ENCODE measurements around the gene FAM53A.

The FAM53A gene, protein sequence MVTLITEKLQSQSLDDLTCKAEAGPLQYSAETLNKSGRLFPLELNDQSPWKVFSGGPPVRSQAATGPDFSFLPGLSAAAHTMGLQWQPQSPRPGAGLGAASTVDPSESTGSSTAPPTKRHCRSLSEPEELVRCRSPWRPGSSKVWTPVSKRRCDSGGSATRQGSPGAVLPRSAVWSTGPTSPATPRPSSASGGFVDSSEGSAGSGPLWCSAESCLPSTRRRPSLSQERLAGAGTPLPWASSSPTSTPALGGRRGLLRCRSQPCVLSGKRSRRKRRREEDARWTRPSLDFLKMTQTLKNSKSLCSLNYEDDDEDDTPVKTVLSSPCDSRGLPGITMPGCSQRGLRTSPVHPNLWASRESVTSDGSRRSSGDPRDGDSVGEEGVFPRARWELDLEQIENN

DNA sequence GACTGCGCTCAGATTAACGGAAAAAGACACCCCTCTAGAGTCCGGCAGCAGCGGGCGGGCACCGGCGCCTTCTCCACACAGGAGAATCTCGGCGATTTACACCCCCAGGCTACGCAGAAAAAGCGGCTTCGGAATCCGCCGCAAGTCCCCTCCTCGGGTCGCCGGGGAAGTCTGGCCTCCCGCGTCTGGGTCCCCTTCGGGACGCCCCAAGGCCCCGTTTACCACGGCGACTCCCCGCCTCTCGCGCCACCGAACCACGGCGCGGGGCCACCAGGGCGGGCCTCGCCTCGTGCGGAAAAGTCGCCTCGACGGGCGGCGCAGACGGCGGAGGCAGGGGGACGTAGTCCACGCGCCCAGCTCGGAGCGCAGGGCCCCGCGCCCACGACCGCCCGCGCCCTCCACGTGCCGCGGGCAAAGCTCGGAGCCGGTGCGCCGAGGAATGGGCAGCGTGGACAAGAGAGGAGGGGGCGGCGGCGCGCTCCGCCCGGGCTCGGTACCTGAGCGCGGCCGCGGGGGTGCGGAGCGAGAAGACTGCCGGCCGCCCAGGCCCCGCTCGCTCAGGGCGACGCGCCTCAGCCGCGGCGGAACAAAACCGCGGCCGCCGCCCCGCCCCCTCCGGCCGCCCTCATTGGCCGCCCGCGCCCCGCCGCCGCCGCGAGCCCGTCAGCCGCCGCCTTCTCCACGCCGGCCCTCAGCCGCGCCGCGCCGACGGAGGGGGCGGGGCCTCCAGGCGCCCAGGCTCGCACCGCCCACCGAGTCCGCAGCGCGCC is at the start of gene FAM53A:
Gene FAM53A (minus strand): TSS at position 578 of the 770 bp plus-strand sequence. CDS start 15,572 bp downstream, outside the sequence.
- peak in 1 of 3 donors; percentile 91 for DNase-seq (ENCODE audit: low read depth in 2 of 3, low spot score in 1 of 3)

DNA sequence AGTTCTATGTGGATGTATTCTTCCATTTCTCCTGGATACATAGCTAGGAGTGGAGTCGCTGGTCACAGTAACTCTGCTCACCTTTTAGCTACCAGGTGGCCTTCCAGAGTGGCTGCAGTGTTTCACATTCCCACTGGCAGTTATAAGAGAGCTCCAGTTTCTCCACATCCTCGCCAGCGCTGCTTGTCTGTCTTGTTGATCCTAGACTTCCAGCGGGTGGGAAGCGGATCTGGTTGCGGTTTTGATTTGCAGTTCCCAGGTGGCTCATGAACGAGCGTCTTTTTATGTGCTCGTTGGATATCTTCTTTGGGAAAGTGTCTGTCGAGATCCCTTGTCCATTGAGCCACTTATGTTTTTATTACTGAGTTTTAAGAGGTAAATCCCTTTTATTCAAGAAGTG is 48.8 kb upstream of the FAM53A start:
- no peak for DNase-seq (ENCODE audit: low read depth in 2 of 3, low spot score in 1 of 3)

DNA sequence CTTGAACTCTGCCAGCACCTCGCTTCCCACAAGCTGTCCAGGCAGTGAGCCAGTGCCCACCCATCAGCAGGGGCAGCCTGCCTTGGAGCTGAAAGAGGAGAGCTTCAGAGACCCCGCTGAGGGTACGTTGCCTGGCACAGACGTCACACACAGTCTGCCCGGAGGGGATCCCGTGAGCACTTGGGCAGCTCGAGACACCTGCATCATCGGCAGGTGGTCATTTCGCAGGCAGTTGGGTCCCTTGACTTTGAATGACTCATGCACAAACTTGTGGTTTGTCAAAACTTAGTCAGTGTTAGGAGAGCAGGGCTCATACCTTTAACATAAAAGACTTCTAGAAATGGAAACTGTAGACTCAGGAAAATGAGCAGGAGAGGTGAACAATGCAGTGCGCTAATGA is 47.1 kb upstream of the FAM53A start:
- DNase-seq (ENCODE audit: low read depth in 2 of 3, low spot score in 1 of 3): no peak

DNA sequence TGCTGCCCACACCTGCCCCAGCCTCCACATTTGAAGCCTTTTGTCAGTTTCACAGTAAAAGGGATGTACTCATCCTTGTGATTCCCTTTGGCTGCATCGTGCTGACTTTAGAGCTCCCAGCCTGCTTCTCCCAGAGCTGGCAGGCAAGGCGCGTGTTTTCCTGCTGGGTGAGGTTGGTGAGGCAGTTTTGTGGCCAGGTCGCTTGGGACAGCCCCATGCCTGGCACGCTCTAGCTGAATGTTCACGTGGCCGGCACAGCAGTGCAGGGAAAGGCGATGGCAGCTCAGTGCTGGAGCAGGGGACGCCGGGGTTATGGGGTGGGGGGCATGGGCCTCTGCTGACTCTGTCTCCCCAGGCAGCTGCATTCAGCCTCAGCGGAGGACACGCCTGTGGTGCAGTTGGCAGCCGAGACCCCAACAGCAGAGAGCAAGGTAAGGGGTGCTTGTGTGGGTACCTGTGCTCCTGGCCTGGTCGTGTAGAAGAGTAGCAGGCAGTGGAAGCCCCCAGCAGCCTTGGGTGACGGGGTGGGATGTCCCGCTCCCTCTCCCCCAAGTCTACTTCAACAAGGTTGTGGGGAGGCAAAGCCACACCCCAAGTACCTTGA is 46.5 kb upstream of the FAM53A start:
- DNase-seq (ENCODE audit: low read depth in 2 of 3, low spot score in 1 of 3): no peak

DNA sequence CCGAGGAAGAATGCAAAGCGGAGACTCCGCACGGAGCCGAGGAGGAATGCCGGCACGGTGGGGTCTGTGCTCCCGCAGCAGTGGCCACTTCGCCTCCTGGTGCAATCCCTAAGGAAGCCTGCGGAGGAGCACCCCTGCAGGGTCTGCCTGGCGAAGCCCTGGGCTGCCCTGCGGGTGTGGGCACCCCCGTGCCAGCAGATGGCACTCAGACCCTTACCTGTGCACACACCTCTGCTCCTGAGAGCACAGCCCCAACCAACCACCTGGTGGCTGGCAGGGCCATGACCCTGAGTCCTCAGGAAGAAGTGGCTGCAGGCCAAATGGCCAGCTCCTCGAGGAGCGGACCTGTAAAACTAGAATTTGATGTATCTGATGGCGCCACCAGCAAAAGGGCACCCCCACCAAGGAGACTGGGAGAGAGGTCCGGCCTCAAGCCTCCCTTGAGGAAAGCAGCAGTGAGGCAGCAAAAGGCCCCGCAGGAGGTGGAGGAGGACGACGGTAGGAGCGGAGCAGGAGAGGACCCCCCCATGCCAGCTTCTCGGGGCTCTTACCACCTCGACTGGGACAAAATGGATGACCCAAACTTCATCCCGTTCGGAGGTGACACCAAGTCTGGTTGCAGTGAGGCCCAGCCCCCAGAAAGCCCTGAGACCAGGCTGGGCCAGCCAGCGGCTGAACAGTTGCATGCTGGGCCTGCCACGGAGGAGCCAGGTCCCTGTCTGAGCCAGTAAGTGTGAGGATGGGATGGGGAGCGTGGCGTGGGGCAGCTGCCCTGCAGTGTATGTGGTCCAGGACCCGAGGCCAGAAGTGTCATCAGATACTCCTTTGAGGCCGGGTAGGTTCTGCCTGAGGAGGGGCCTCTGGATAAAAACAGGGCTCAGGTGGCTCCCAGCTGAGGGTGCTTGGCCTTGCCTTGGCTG is 44.2 kb upstream of the FAM53A start:
- DNase-seq (ENCODE audit: low read depth in 2 of 3, low spot score in 1 of 3): no peak

DNA sequence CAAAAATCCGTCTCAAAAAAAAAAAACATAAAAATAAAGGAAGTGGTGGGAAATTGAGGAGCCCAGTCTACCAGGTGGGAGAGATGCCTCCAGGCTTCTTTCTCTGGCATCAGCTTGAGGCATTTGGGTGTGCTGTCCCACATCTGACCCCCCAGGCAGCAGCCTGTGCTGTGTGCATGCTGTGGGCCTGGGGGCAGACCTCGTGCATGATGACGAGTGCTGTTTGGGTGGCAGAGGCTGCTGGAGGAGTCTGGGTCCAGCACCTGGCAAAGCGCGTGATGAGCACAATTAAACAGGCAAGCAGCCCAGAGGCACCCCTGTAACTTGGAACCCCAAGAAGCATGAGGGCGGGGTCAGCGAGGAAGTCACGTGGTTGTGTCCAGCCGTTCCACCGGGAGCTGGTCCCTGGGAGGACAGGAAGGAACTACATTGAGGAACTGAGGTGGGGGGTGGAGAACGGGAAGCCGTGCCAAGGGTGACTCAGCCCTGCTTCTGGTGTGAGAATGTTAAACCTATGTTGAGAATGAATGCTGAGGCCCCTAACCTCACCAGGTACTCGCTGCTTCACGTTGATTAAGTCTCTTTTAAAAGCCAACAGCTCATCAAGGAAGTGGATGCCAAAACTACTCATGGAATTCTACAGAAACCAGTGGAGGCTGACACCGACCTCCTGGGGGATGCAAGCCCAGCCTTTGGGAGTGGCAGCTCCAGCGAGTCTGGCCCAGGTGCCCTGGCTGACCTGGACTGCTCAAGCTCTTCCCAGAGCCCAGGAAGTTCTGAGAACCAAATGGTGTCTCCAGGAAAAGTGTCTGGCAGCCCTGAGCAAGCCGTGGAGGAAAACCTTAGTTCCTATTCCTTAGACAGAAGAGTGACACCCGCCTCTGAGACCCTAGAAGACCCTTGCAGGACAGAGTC is 43.3 kb upstream of the FAM53A start:
- DNase-seq (ENCODE audit: low read depth in 2 of 3, low spot score in 1 of 3): no peak

DNA sequence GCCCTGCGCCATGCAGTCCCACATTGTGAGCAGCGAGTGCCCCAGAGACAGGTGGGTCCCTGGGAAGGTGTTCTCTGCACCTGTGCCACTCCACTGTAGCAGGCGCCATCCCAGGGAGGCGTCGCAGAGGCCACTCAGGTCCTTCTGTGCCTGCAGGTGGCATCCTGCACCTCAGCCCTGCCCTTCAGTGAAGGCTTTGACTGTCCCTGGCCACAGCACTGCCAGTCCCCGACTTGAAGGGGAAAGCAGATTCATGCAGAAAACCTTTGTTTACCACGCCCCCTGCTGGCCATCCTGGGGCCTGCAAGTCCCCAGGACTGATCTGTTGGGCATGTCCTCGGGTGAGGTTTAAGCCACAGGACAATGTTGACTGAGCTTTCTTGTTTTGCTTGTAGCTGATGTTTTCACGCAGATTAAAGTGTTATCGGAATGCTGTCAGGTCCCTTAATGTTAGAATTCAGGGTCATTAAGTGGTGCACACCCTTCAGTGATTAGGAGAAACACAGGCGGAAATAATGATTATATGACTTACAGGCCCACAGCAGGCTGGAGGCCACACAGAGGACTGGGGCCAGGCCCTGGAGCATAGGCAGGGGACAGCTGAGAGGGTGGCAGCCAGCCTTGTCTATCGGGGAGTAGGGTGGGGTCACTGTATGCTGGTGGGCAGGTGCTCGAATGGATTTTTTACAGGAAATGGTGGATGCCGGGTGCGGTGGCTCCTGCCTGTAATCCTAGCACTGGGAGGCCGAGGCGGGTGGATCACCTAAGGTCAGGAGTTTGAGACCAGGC is 42.2 kb upstream of the FAM53A start:
- DNase-seq (ENCODE audit: low read depth in 2 of 3, low spot score in 1 of 3): peak; percentile 78 to 90 (median 82)

DNA sequence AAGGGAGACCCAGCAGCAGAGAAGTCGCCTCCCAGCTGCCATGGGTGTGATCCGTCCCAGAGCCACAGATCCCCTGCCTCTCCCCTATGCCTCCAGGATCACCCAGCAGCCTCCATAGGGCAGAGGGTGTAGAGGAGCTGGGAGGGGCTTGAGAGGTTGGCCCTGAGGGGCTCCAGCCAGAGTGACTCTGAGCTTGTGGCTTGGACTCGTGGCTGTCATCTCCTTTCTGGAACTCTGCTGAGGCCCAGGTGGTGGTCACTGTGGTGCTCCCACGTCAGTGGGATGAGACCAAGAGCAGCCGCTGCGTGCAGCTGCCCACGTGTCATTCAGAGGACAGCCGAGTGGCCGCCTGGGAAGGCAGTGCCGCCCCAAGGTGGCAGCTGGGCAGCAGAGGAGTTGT is 41.4 kb upstream of the FAM53A start:
- DNase-seq (ENCODE audit: low read depth in 2 of 3, low spot score in 1 of 3): no peak

DNA sequence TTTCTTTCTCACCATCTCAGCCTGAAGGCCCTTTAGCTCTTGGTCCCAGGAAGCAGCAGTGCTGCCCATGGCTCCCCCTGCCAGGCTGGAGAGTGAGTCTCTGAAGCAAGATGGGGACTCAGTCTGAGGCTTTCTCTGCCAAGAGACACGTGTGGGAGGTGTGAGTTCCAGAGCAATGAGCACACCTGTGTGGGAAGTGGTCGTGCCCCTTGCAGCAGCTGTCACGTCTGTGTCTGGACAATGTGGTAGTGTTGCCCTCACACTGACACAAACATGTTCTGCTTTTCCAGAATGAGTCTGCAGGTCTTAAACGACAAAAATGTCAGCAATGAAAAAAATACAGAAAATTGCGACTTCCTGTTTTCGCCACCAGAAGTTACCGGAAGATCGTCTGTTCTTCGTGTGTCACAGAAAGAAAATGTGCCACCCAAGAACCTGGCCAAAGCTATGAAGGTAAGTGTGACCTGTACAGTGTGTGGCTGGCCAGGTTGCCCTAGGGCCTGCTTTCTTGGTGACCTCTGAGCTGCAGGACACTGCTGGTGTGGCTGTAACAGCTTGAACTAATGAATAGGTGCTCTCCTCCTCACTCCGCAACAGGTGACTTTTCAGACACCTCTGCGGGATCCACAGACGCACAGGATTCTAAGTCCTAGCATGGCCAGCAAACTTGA is 39.2 kb upstream of the FAM53A start:
- peak in 2 of 3 donors; percentile 36 to 61 for DNase-seq (ENCODE audit: low read depth in 2 of 3, low spot score in 1 of 3)

DNA sequence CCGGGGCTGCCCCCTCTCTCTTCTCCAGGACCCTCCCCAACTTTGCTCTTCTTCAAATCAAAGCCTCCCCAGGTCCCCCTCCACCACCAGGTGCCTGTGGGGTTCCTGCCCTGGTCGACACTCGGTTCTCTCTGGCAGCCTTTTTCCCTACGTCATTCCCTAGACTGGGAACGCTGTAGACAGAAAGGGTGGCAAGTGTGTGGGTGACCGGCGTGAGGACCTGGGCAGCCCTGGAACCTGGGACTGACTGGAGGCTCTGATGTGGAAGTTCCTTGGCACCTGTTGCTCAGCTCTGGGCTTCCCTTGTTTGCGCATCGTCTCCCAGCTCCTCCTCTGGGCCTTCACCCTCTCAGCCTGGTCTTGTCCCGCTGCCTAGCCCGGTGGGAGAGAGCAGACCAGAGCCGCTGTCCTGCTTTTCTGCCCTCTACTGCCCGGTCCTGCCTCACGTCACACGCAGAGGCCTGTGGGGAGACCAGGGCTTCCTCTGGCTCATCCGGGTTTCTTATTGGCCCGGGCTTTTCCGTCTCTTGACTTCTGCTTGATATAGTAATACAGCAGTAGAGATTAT is 38.5 kb upstream of the FAM53A start:
- no peak for DNase-seq (ENCODE audit: low read depth in 2 of 3, low spot score in 1 of 3)

DNA sequence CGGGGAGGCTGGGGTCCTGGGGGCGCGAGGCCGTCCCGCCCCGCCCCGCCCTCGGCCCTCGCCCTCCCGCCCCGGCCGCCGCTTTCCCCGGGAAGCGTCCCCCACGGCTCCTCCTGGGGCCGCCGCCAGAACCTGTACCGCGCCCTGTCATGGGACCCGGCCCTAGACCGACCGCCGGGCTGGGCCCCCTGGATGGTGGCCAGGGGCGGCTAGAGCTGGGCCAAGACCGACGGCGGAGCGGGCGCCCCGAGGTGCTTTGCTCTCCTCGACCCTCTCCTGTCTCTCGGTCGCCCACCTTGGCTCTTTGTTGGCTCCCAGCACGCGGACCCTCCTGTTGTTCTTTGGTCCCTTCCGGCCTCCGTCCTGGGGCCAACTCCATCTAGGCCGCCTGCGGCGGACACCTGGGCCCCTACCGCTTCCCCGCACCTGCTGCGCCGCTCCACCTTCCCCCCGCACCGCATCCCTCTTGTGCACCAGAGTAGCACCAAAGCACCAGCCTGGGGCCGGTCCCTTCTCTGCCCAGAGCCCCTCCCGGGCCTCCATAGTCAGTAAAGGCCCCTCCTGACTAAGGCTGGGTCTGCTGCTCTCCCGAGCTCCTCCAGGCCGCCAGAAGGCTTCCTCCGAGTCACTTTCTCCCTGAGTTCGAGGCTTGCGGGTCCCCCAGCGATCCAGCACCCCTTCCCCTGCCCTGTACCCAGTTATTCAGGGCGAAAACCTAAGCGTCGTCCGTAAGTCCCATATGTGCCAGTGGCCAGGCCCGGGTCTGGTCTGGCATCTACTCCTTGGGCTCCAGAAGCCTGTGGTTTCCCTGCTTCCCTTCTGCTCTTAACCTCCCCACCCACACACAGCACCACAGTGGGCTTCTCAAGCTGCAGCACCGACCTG is 37.8 kb upstream of the FAM53A start:
- DNase-seq (ENCODE audit: low read depth in 2 of 3, low spot score in 1 of 3): no peak

DNA sequence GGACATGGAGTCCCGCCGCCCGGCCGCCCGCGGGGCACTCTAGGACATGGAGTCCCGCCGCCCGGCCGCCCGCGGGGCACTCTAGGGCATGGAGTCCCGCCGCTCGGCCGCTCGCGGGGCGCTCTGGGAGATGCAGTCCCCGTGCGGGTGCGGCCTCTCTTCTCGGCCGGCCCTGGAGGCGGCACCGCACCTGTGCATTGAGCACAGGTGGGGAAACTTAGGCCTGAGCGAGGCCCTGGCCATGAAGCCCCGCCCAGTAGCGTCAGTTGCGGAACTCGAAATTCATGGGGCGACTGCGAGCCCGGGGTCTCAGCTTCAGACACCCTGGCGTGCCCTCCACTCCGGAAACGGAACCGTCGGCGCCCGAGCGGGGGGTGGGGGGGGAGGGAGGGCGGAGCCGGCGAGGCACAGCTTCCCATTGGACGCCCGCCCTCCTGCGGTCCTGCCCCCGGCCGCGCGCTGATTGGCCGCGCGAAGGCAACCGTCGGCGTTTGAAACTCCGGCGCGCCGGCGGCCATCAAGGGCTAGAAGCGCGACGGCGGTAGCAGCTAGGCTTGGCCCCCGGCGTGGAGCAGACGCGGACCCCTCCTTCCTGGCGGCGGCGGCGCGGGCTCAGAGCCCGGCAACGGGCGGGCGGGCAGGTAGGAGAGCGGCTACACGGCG is 37.0 kb upstream of the FAM53A start, which contains the start of the genes TACC3 and TMEM129:
Gene TACC3 (plus strand): TSS at position 519 of the 663 bp plus-strand sequence. CDS start 1,901 bp downstream, outside the sequence.
Gene TMEM129 (minus strand): TSS at position 321 of the 663 bp plus-strand sequence. CDS start 486 bp downstream, outside the sequence.
- DNase-seq (ENCODE audit: low read depth in 2 of 3, low spot score in 1 of 3): peak; percentile 84 to 91 (median 90)

DNA sequence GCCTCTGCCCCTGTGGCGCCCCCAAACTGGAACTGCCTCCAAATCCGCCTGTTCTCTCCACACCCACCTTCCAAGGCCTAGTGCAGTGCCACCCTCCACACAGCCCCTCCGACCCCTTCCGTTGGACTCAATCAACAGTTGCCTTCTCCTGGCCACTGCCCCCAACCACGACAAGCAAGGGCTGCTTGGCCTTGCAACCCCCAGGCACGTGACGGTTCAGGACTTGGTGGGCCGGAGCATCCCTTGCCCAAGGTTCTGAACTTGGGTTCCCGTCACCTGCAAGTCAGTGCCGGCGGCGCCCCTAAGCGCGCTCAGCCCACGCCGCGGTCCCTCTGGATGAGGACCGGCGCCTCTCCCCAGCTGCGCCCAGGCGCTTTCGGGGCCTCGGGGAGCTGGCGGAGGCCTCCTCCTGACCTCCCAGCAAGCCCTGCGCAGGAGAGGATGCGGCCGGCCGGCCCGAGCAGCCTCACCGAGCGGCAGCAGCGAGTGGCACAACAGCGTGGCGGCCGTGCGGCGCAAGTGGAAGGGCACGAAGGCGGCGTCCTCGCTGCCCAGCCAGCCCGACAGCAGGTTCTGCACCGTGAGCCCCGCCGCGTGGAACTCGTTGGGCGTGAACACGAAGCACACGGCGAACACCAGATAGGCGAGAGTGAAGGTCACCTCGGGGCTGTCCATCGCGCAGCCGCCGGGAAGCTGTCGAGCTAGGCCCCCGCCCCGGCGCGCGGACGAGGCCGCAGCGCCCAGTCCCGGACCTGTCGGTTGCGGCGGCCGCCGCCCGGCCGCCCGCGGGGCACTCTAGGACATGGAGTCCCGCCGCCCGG is 36.3 kb upstream of the FAM53A start:
- DNase-seq (ENCODE audit: low read depth in 2 of 3, low spot score in 1 of 3): no peak

DNA sequence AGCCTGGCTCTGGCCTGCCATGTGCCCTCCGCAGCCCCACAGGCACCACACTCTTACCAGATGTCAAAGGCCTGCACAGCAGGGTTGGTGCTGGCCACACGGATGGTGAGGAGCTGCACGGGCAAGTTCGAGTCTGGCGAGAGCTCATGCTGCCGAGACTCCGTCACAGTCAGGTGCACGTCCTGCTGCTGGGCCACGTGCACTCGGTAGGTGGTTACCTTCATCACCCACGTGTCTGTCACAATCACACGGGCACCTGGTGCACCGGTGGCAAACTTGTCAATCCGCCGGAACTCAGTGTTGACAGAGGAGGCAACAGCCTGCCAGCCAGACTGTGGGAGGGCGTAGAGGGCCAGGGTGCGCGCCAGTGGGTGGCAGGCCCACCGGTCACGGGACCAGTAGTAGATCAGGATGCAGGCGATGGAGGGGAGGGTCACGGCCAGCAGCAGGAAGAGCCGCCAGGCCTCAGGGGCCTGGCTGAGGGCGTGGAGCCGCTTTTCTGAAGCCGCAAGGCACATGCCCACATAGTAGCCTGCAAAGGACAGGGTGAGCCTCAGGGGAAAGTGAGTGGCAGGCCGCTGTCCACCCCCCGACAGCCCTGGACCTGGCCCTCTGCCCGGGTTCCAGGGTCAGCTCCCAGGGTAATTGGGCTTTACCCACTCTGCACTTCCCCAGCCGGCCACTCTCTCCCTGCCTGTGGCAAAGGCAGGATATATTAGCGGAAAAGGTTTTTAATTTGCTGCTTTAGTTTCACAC is 34.2 kb upstream of the FAM53A start:
- DNase-seq (ENCODE audit: low read depth in 2 of 3, low spot score in 1 of 3): no peak

Measured in stimulated activated CD4-positive, alpha-beta T cell treated with anti-CD3 and anti-CD28 coated beads, Interleukin-12 subunit alpha, Interleukin-12 subunit beta, amount 100 ng/mL, for 48 hours (primary cell).